Breast epithelium (tissue), 4 donors: ENCODE measurements around the gene SPTBN5. TPM values are rescaled to one million over a fixed set of nuclear protein-coding genes. Genes with fewer than 3 reads are reported as not detected.

Source experiments
- DNase-seq, 2 donors: peaks; one replicate each; pipeline ENCODE4 v3.0.0-alpha.2; 2019; ENCODE audit warnings: low spot score in 2 of 2
- H3K27ac ChIP-seq, 2 donors: fragments of 200-600 bp; sonication (generic) in 1 of 2; one replicate each; pipeline ENCODE4 v1.5.1; 2016 to 2019; ENCODE audit warnings: mild to moderate bottlenecking in 1 of 2
- H3K27me3 ChIP-seq, 2 donors: fragments of 200-600 bp; sonication (generic) in 1 of 2; one replicate each; pipeline versions ENCODE4 v1.5.1 to v1.6.0; 2017 to 2019; ENCODE audit warnings: control low read depth in 1 of 2, mild to moderate bottlenecking in 1 of 2
- H3K36me3 ChIP-seq: fragments of 200-600 bp; one replicate; pipeline ENCODE4 v1.5.1; 2019
- H3K4me1 ChIP-seq, 2 donors: fragments of 200-600 bp; sonication (generic); one replicate each; pipeline ENCODE4 v1.5.1; 2016 to 2019; ENCODE audit warnings: control low read depth in 1 of 2
- H3K4me3 ChIP-seq, 3 donors: fragments of 200-600 bp; sonication (generic); 1 replicate in 2 of 3; 2 replicates in 1 of 3; pipeline ENCODE4 v1.5.1; 2016 to 2019; ENCODE audit warnings: mild to moderate bottlenecking in 3 of 3, moderate library complexity in 2 of 3
- H3K9me3 ChIP-seq, 2 donors: fragments of 200-600 bp; sonication (generic) in 1 of 2; one replicate each; pipeline ENCODE4 v1.5.1; 2016 to 2019; ENCODE audit warnings: control low read depth in 1 of 2
- POLR2A ChIP-seq: fragments of 450-650 bp; IDR thresholded peaks from one replicate; pipeline ENCODE4 v1.6.1; 2016; ENCODE audit warnings: antibody characterized with exemption, mild to moderate bottlenecking, moderate library complexity
- POLR2AphosphoS5 ChIP-seq, 3 donors: sonication (generic); formaldehyde crosslinking; IDR thresholded peaks; one replicate each; pipeline ENCODE4 v1.6.1; 2017; ENCODE audit warnings: antibody characterized with exemption in 3 of 3
- intact Hi-C: fragments of 100-400 bp; cut with DNase I; formaldehyde crosslinking; loops from one replicate; pipeline ENCODE4 v1.15.1; 2023; ENCODE audit warnings: low total_unique reads
- total RNA-seq, 3 donors: library from RNA; depleted of rRNA; stranded (reverse); fragments of >200 nt; gene quantifications; one replicate each; pipeline ENCODE4 v1.1.0, GENCODE V29; 2016
- TF ChIP-seq, protein P1 (sequence below), 3 donors: fragments of 450-650 bp; IDR thresholded peaks; one replicate each; pipeline ENCODE4 v1.5.1; 2016 to 2017; ENCODE audit warnings: antibody characterized with exemption in 3 of 3, mild to moderate bottlenecking in 3 of 3, moderate library complexity in 3 of 3

SPTBN5 gene
- total RNA-seq, 3 donors from 2014 or later: 0.16 to 2.3 (median 2.0) TPM

- DNase-seq: no peak
Observed at GRCh38 chr15:41853831-41854230, 40.0 kb downstream of the SPTBN5 start.

GRCh38 chr15:41852736-41853590, 40.9 kb downstream of the SPTBN5 start:
- Histone ChIP-seq H3K4me1 (peaks cover 0 to 8% of the 10 kb centered on the region in 2 donors), H3K27me3 (no peaks in the 10 kb centered on the region), H3K36me3 (no peaks in the 10 kb centered on the region), H3K9me3 (no peaks in the 10 kb centered on the region), H3K27ac (no peak overlapping the region), H3K4me3 (no peak overlapping the region)
- TF ChIP-seq POLR2AphosphoS5 (IDR thresholded peaks at IDR 0.05) (no peak), POLR2A (no peak)
- TF ChIP-seq, protein P1, sequence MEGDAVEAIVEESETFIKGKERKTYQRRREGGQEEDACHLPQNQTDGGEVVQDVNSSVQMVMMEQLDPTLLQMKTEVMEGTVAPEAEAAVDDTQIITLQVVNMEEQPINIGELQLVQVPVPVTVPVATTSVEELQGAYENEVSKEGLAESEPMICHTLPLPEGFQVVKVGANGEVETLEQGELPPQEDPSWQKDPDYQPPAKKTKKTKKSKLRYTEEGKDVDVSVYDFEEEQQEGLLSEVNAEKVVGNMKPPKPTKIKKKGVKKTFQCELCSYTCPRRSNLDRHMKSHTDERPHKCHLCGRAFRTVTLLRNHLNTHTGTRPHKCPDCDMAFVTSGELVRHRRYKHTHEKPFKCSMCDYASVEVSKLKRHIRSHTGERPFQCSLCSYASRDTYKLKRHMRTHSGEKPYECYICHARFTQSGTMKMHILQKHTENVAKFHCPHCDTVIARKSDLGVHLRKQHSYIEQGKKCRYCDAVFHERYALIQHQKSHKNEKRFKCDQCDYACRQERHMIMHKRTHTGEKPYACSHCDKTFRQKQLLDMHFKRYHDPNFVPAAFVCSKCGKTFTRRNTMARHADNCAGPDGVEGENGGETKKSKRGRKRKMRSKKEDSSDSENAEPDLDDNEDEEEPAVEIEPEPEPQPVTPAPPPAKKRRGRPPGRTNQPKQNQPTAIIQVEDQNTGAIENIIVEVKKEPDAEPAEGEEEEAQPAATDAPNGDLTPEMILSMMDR (IDR thresholded peaks at IDR 0.05): no peak
- intact Hi-C loops: no loop called here
- no peak for DNase-seq

More at GRCh38 chr15:41853831-41854230, 40.0 kb downstream of the SPTBN5 start:
- no peaks in the 10 kb centered on the region for H3K9me3 ChIP-seq
- no peaks in the 10 kb centered on the region for H3K36me3 ChIP-seq
- TF ChIP-seq, protein P1 (IDR thresholded peaks at IDR 0.05): no peak
- no peak for TF ChIP-seq POLR2AphosphoS5 (IDR thresholded peaks at IDR 0.05)
- no peak for TF ChIP-seq POLR2A
- no peak overlapping the region for H3K27ac ChIP-seq
- no peak overlapping the region for H3K4me3 ChIP-seq
- intact Hi-C loops: no loop called here
- H3K4me1 ChIP-seq: peaks cover 0 to 8% of the 10 kb centered on the region in 2 donors
- H3K27me3 ChIP-seq: no peaks in the 10 kb centered on the region

- intact Hi-C loops: no loop called here
- TF ChIP-seq POLR2AphosphoS5 (IDR thresholded peaks at IDR 0.05) (no peak), POLR2A (no peak)
- TF ChIP-seq, protein P1 (IDR thresholded peaks at IDR 0.05): no peak
Observed at GRCh38 chr15:41851755-41852370, 42.0 kb downstream of the SPTBN5 start.

GRCh38 chr15:41851167-41851523, 42.7 kb downstream of the SPTBN5 start:
- intact Hi-C loops: no loop called here
- Histone ChIP-seq H3K36me3 (peaks cover 15% of the 10 kb centered on the region), H3K27me3 (no peaks in the 10 kb centered on the region), H3K27ac (no peak overlapping the region), H3K9me3 (no peaks in the 10 kb centered on the region), H3K4me3 (no peak overlapping the region), H3K4me1 (peaks cover 0 to 8% of the 10 kb centered on the region in 2 donors)
- DNase-seq: no peak
- no peak for TF ChIP-seq POLR2AphosphoS5 (IDR thresholded peaks at IDR 0.05)
- TF ChIP-seq POLR2A: no peak
- TF ChIP-seq, protein P1 (IDR thresholded peaks at IDR 0.05): no peak

More at GRCh38 chr15:41851755-41852370, 42.0 kb downstream of the SPTBN5 start:
- H3K4me3 ChIP-seq: no peak overlapping the region
- no peaks in the 10 kb centered on the region for H3K9me3 ChIP-seq
- no peak for DNase-seq
- no peak overlapping the region for H3K27ac ChIP-seq
- H3K36me3 ChIP-seq: peaks cover 9% of the 10 kb centered on the region
- H3K27me3 ChIP-seq: no peaks in the 10 kb centered on the region
- peaks cover 0 to 8% of the 10 kb centered on the region in 2 donors for H3K4me1 ChIP-seq
